ENCODE measurements around the gene PPP1R3A.

DNA sequence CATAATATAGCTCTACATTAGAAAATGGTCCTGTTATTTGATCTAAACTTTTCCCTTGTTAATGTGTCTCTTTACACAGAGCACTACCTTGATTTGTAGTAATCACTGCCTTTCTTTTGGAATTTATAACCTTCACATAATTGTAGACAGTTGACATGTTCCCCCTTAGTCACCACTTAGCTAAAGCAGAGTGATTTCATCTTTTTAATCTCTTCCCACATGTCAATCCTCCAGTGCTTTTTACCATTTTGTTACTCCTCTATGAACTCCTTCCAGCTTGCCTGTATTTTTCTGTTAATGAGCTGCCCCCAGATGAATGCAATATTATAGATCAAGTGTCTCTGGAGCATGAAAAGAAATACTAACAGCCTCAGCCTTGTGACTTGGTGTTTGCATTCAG is 2.6 kb upstream of the PPP1R3A start:
- TF ChIP-seq POLR2A (IDR thresholded peaks at IDR 0.05): no peak
- TF ChIP-seq, protein P1, sequence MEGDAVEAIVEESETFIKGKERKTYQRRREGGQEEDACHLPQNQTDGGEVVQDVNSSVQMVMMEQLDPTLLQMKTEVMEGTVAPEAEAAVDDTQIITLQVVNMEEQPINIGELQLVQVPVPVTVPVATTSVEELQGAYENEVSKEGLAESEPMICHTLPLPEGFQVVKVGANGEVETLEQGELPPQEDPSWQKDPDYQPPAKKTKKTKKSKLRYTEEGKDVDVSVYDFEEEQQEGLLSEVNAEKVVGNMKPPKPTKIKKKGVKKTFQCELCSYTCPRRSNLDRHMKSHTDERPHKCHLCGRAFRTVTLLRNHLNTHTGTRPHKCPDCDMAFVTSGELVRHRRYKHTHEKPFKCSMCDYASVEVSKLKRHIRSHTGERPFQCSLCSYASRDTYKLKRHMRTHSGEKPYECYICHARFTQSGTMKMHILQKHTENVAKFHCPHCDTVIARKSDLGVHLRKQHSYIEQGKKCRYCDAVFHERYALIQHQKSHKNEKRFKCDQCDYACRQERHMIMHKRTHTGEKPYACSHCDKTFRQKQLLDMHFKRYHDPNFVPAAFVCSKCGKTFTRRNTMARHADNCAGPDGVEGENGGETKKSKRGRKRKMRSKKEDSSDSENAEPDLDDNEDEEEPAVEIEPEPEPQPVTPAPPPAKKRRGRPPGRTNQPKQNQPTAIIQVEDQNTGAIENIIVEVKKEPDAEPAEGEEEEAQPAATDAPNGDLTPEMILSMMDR (IDR thresholded peaks at IDR 0.05): no peak
